Measurements from ENCODE around the gene AP4B1.

Gene AP4B1

DNA sequence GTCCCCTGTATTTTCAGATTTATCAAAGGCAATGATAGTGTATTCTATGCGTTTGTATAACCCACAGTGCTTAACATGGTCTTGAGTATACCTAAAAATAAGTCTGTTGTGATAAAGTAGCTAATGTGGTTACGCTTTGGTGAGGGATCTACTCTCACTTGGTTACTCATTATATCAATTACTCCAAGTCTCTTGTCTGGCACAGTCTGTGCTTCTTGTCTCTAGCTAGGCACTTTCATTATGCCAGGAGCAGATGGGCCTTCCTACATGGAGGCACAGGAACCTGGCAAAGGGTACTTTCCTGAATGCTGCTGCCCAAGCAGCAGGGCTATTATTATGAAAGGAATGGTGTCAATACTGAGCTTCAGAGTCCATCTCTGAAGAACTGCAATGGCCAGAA, 28.9 kb downstream of the AP4B1 start:
- TF ChIP-seq, protein P1, sequence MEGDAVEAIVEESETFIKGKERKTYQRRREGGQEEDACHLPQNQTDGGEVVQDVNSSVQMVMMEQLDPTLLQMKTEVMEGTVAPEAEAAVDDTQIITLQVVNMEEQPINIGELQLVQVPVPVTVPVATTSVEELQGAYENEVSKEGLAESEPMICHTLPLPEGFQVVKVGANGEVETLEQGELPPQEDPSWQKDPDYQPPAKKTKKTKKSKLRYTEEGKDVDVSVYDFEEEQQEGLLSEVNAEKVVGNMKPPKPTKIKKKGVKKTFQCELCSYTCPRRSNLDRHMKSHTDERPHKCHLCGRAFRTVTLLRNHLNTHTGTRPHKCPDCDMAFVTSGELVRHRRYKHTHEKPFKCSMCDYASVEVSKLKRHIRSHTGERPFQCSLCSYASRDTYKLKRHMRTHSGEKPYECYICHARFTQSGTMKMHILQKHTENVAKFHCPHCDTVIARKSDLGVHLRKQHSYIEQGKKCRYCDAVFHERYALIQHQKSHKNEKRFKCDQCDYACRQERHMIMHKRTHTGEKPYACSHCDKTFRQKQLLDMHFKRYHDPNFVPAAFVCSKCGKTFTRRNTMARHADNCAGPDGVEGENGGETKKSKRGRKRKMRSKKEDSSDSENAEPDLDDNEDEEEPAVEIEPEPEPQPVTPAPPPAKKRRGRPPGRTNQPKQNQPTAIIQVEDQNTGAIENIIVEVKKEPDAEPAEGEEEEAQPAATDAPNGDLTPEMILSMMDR (IDR thresholded peaks at IDR 0.05; ENCODE audit: borderline replicate concordance, control extremely low read depth, extremely low read depth, insufficient read depth, missing control alignments) = no peak

DNA sequence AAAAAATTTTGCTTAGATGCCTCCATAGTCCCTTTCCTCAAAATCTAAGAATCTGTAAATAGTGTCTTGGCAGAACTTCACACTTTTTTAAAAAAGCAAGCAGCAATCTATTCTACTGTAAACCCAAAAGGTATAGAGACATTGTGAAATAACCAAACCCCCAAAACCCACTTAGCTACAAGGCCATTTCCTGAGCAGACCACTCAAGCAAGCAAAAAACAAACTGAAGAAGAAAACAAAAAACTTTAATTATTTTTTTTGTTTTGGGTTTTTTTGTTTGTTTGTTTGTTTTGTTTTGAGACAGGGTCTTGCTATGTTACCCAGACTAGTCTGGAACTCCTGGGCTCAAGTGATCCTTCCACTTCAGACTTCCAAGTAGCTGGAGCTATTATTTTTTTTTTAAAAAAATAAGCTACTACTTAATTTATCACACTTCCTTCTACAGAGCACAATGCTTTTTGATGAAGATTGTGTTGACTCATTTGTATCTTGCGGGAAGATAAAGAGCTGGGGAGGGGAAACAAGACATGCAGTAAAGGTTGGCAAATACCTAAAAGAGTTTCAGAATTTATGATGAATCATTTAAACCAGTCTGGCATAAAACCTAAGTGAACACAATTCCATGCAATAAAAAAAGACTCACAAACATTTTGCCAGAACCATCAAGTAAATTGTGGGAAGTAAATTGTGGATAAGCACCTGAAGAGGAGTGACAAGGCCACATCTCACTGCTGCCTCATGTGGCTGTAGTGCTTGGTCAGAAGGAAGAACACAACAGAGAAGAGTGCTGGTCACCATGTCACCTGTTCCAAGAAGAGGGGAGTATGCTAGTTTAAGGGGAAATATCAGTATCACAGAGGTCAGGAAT, 30.4 kb downstream of the AP4B1 start:
- in situ Hi-C loops (cut with MboI; ENCODE audit: low sequenced_read_pairs, unreplicated experiment) = no loop called here
- DNase-seq (ENCODE audit: low spot score) = no peak
- TF ChIP-seq, protein P1 (IDR thresholded peaks at IDR 0.05; ENCODE audit: borderline replicate concordance, control extremely low read depth, extremely low read depth, insufficient read depth, missing control alignments) = peak; percentile 53

More for the DNA sequence above, 28.9 kb downstream of the AP4B1 start:
- no peak for DNase-seq (ENCODE audit: low spot score)
- in situ Hi-C loops (cut with MboI; ENCODE audit: low sequenced_read_pairs, unreplicated experiment) = no loop called here

DNA sequence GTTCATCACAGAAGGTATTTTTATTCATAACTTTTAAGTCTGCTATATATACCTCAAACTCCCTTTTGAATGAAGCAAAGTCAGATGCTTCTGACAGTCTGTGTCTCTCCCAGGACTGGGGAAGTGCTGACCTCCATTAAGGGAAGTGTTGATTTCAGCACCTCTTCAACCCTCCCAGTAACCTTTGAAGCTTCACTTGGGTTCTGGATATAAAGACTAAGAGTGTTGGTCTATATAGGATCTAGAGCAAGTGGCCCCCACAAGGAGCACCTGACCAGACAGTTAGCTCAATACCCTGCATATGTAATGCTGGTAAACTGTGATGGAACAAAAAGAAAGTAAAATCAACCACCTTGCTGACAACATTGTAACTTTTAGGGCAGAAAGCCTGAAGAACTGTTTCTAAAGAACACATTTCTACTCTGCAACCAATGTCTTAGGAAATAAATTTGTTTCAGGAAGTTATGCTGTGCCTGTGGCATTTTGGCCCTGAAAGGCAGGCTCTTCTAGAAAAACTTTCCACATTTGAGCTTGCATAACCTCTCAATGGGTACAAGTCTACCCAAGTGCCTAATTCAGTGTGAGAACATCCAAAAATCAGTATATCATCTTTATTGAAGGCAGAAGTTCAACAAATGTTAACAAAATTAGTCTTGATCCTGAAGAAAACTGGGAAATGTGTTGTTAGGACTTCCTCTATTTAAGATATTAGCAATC, 32.2 kb downstream of the AP4B1 start:
- TF ChIP-seq, protein P1 (IDR thresholded peaks at IDR 0.05; ENCODE audit: borderline replicate concordance, control extremely low read depth, extremely low read depth, insufficient read depth, missing control alignments) = no peak
- in situ Hi-C loops (cut with MboI; ENCODE audit: low sequenced_read_pairs, unreplicated experiment) = no loop called here
- DNase-seq (ENCODE audit: low spot score) = no peak

DNA sequence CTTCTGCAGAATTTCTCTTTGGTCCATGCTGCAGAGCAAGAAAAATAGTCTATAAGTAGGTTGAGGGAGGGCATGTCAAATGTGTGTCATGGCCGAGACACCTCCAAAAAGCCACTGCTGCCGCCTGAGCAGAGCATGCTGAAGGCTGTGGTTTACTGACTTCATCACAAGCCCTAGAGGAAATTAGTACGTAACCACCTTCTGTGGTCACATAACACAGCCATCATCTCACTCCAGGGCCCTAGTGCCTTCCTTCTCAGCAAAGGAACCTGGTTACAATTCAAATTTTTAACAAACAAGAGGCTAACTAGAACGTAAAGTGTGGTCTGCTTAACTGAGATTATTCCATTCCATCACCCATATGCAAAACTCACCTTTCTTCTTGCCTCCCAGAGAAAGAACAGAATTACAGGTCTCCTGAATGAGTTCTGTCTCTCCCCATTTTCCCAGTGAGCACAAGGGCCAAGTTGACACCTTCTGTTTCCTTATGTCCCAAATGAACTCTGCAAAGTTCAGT, 32.9 kb downstream of the AP4B1 start, which contains the start of gene PTPN22:
Gene PTPN22 (minus strand): TSS at position 116 of the 517 bp plus-strand sequence.
- DNase-seq (ENCODE audit: low spot score) = peak; percentile 56
- TF ChIP-seq, protein P1 (IDR thresholded peaks at IDR 0.05; ENCODE audit: borderline replicate concordance, control extremely low read depth, extremely low read depth, insufficient read depth, missing control alignments) = no peak
- in situ Hi-C loops (cut with MboI; ENCODE audit: low sequenced_read_pairs, unreplicated experiment) = no loop called here

DNA sequence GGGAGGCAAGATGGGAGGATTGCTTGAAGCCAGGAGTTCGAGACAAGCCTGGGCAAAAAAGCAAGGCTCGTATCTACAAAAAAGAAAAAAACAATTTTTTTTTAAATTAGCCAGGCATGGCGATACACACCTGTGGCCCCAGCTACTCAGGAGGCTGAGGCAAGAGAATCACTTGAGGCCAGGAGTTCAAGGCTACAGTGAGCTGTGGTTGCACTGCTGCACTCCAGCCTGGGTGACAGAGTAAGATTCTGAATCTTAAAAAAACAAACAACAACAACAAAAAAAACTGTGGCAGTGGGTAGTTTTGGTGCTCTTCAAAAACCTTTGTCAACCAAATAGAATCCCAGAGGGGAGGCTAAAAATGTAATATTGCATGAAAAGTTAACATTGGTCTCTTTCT, 33.8 kb downstream of the AP4B1 start:
- in situ Hi-C loops (cut with MboI; ENCODE audit: low sequenced_read_pairs, unreplicated experiment) = no loop called here
- TF ChIP-seq, protein P1 (IDR thresholded peaks at IDR 0.05; ENCODE audit: borderline replicate concordance, control extremely low read depth, extremely low read depth, insufficient read depth, missing control alignments) = no peak
- DNase-seq (ENCODE audit: low spot score) = no peak

DNA sequence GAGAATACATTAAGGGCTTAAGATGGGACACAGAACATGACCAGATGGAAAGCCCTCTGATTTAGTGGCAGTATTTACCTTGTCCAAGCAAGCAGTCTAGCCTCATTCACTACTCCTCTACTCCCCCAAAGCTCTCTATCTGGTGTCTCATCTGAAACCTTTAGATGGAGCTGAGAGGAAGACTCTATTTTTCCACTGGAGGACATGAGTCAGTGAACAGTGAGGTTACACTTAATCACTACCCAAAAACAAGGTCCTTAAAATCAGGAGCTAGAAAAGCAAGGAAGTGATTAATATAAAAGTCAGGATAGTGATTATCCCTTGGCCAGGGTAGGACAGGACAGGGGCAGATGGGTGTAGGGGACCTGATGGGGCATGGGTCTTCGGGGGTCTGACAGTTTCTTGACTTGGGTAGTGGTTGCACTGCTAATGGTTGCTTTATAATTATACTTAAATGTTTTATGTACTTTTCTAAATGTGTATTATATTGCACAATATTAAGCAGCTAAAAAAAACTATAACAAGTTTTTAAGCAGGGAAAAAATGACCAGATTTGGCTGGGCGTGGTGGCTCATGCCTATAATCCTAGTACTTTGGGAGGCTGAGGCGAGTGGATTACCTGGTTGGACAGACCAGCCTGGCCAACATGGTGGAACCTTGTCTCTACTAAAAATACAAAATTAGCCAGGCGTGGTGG, 36.1 kb downstream of the AP4B1 start:
- in situ Hi-C loops (cut with MboI; ENCODE audit: low sequenced_read_pairs, unreplicated experiment) = no loop called here
- DNase-seq (ENCODE audit: low spot score) = no peak
- TF ChIP-seq, protein P1 (IDR thresholded peaks at IDR 0.05; ENCODE audit: borderline replicate concordance, control extremely low read depth, extremely low read depth, insufficient read depth, missing control alignments) = no peak
